Endothelial cell (in vitro differentiated cells): ENCODE data around the gene ISG20. TPM values are rescaled to one million over a fixed set of nuclear protein-coding genes. Genes with fewer than 3 reads are reported as not detected.

ENCODE experiments used
- DNase-seq: peaks from one replicate; pipeline ENCODE4 v3.0.0; 2021; ENCODE audit warnings: low spot score
- H3K27ac Mint-ChIP-seq: one replicate; pipeline ENCODE4 v1.8.0; 2021; ENCODE audit warnings: mixed read lengths, inconsistent platforms; ENCODE audit not compliant: unreplicated experiment
- H3K27me3 Mint-ChIP-seq: one replicate; pipeline ENCODE4 v1.8.0; 2021; ENCODE audit warnings: mild to moderate bottlenecking, moderate library complexity, mixed read lengths, inconsistent platforms; ENCODE audit not compliant: unreplicated experiment
- H3K36me3 Mint-ChIP-seq: one replicate; pipeline ENCODE4 v1.8.0; 2021; ENCODE audit warnings: mild to moderate bottlenecking, low read depth, mixed read lengths, inconsistent platforms; ENCODE audit not compliant: unreplicated experiment
- H3K4me1 Mint-ChIP-seq: one replicate; pipeline ENCODE4 v1.8.0; 2021; ENCODE audit warnings: mild to moderate bottlenecking, mixed read lengths, inconsistent platforms; ENCODE audit not compliant: unreplicated experiment
- H3K4me3 Mint-ChIP-seq: one replicate; pipeline ENCODE4 v1.8.0; 2021; ENCODE audit warnings: mild to moderate bottlenecking, mixed read lengths, inconsistent platforms; ENCODE audit not compliant: unreplicated experiment
- H3K9me3 Mint-ChIP-seq: one replicate; pipeline ENCODE4 v1.8.0; 2021; ENCODE audit warnings: mixed read lengths, inconsistent platforms; ENCODE audit not compliant: unreplicated experiment
- CTCF ChIP-seq: fragments of 200-600 bp; sonication (generic); IDR thresholded peaks from one replicate; pipeline ENCODE4 v1.5.0; 2021; ENCODE audit warnings: antibody characterized with exemption; ENCODE audit not compliant: unreplicated experiment
- total RNA-seq: library from RNA; stranded (reverse); fragmentation: NEBNext Ultra II Directional; extraction: Animal tissue kit (Norgen Biotek cat#: 25700); gene quantifications from one replicate; pipeline ENCODE4 v1.2.1, GENCODE V29; 2021; ENCODE audit not compliant: unreplicated experiment

Gene ISG20
- total RNA-seq, 1 donor from 2014 or later = 6.6 TPM

GRCh38 chr15:88651136-88651732 is 12.4 kb downstream of the ISG20 start:
- peaks cover 15% of the 10 kb centered on the region for H3K4me1 Mint-ChIP-seq
- no peak overlapping the region for H3K4me3 Mint-ChIP-seq
- H3K36me3 Mint-ChIP-seq = peaks cover 3% of the 10 kb centered on the region
- DNase-seq = no peak
- TF ChIP-seq CTCF = no peak
- H3K27me3 Mint-ChIP-seq = peaks cover 3% of the 10 kb centered on the region
- H3K9me3 Mint-ChIP-seq = no peaks in the 10 kb centered on the region
- H3K27ac Mint-ChIP-seq = no peak overlapping the region

- H3K4me3 Mint-ChIP-seq = no peak overlapping the region
- H3K9me3 Mint-ChIP-seq = no peaks in the 10 kb centered on the region
- peaks cover 15% of the 10 kb centered on the region for H3K4me1 Mint-ChIP-seq
- DNase-seq = no peak
- peaks cover 3% of the 10 kb centered on the region for H3K27me3 Mint-ChIP-seq
- no peak for TF ChIP-seq CTCF
- H3K36me3 Mint-ChIP-seq = peaks cover 3% of the 10 kb centered on the region
- no peak overlapping the region for H3K27ac Mint-ChIP-seq
Measured at GRCh38 chr15:88651971-88652370, 13.2 kb downstream of the ISG20 start.

GRCh38 chr15:88652456-88653199 is 13.8 kb downstream of the ISG20 start:
- no peak for TF ChIP-seq CTCF
- H3K4me3 Mint-ChIP-seq = no peak overlapping the region
- H3K9me3 Mint-ChIP-seq = no peaks in the 10 kb centered on the region
- peaks cover 1% of the 10 kb centered on the region for H3K27me3 Mint-ChIP-seq
- DNase-seq = no peak
- peaks cover 1% of the 10 kb centered on the region for H3K36me3 Mint-ChIP-seq
- peaks cover 15% of the 10 kb centered on the region for H3K4me1 Mint-ChIP-seq
- H3K27ac Mint-ChIP-seq = no peak overlapping the region

GRCh38 chr15:88653200-88654064 is 14.6 kb downstream of the ISG20 start:
- no peak overlapping the region for H3K4me3 Mint-ChIP-seq
- no peak for TF ChIP-seq CTCF
- H3K27ac Mint-ChIP-seq = no peak overlapping the region
- H3K27me3 Mint-ChIP-seq = no peaks in the 10 kb centered on the region
- no peaks in the 10 kb centered on the region for H3K9me3 Mint-ChIP-seq
- no peaks in the 10 kb centered on the region for H3K36me3 Mint-ChIP-seq
- no peak for DNase-seq
- H3K4me1 Mint-ChIP-seq = peaks cover 15% of the 10 kb centered on the region
